SH-SY5Y (cell line): Measurements from ENCODE around the gene CERS1.

Experiments
- GATA2 ChIP-seq: IDR thresholded peaks from 2 replicates; pipeline ENCODE4 v1.6.1; 2011; ENCODE audit warnings: mild to moderate bottlenecking, low read depth, low read length
- GATA3 ChIP-seq: IDR thresholded peaks from 2 replicates; pipeline ENCODE4 v1.6.1; 2011; ENCODE audit warnings: low read depth, mild to moderate bottlenecking, low read length, moderate library complexity

GRCh38 chr19:18845961-18846360, 50.0 kb downstream of the CERS1 start:
- no peak for TF ChIP-seq GATA2
- TF ChIP-seq GATA3, result no peak
